ENCODE measurements around the gene GRID2. TPM values are rescaled to one million over a fixed set of nuclear protein-coding genes. Genes with fewer than 3 reads are reported as not detected.

Gene GRID2
- total and polyA plus RNA-seq, 8 donors, result 0.39 TPM; not detected in 7

DNA sequence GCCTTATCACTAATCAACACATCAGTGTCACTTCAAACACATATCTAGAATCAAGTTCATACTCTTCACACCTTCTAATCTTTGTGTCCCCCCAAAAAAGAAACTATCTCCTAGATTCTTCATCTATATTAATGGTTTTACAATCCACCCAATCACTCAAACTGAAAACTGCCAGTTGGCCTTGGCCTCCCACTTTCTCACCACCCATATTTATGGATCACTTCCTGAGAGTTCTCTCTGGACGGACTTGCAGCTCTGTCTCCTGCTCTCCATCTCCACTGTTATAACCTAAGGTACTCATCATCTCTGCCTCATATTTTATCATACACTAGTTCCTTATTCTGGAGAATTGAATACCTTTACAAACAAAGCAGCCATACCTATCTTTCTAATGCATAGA, 1418.7 kb downstream of the GRID2 start:
- Histone ChIP-seq H3K4me1 (no peaks in the 10 kb centered on the region), H3K27ac (no peak overlapping the region), H3K4me3 (no peak overlapping the region), H3K27me3 (no peaks in the 10 kb centered on the region), H3K9me3 (no peaks in the 10 kb centered on the region), H3K36me3 (no peaks in the 10 kb centered on the region)
- intact Hi-C loops (cut with DNase I), result no loop called here
- ATAC-seq, result no peak
- TF ChIP-seq, protein P1, sequence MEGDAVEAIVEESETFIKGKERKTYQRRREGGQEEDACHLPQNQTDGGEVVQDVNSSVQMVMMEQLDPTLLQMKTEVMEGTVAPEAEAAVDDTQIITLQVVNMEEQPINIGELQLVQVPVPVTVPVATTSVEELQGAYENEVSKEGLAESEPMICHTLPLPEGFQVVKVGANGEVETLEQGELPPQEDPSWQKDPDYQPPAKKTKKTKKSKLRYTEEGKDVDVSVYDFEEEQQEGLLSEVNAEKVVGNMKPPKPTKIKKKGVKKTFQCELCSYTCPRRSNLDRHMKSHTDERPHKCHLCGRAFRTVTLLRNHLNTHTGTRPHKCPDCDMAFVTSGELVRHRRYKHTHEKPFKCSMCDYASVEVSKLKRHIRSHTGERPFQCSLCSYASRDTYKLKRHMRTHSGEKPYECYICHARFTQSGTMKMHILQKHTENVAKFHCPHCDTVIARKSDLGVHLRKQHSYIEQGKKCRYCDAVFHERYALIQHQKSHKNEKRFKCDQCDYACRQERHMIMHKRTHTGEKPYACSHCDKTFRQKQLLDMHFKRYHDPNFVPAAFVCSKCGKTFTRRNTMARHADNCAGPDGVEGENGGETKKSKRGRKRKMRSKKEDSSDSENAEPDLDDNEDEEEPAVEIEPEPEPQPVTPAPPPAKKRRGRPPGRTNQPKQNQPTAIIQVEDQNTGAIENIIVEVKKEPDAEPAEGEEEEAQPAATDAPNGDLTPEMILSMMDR (IDR thresholded peaks at IDR 0.05), result no peak
- DNase-seq, result no peak
- WGBS, 2 donors, result 66 to 70% methylated on average over 1 of the region's 1 CpG
- no peak for FAIRE-seq

DNA sequence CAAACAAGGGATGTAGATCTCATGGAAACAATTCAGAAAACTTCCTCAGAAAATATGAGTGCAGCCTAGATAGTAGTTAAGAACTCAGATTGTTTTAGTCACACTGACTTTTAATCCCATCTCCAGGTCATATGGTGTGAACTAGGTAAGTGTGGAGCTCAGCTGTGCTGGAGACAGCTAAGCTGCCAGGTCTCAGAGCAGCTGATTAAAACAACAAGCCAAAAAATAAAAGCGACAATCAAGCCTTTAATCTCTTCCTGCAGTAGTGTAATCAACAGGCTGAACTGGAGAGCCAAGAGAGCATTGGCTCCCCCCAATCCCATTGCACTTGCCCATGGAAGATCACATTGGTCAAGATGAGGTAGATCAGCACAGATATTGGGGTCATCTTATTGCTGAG, 1426.5 kb downstream of the GRID2 start:
- Histone ChIP-seq H3K36me3 (no peaks in the 10 kb centered on the region), H3K9me3 (no peaks in the 10 kb centered on the region), H3K4me3 (no peak overlapping the region), H3K27me3 (no peaks in the 10 kb centered on the region), H3K4me1 (no peaks in the 10 kb centered on the region), H3K27ac (no peak overlapping the region)
- ATAC-seq (peak in 2 of 4 donors; percentile 25 to 36), FAIRE-seq (no peak), DNase-seq (no peak)
- intact Hi-C loops (cut with DNase I), result no loop called here
- TF ChIP-seq, protein P1 (IDR thresholded peaks at IDR 0.05), result no peak
- WGBS, 2 donors, result 64 to 65% methylated on average over 1 of the region's 1 CpG

DNA sequence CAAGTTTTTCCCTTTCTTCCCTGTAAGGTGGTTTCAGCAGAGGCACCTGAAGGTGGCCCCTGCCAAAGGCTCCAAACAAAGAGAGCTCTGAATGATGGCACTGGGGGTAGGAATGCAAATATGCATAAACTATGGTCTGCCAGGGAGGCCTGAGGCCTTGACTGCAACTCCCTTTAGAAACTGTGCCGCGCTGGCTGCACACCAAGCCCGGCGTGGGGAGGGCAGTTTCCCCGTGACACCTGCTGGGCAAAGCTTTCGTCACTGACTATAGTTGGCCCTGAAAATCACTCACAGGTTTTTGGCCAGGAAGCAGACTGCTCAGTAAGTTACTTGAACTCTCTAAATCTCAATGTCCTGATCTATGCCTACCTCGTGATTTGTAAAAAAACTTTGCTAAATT, 1427.0 kb downstream of the GRID2 start:
- DNase-seq (peak in 3 of 6 donors; percentile 13 to 41 (median 26)), ATAC-seq (peak; percentile 25 to 81 (median 56)), FAIRE-seq (no peak)
- no peak overlapping the region for H3K27ac ChIP-seq
- H3K4me1 ChIP-seq, result no peaks in the 10 kb centered on the region
- no peaks in the 10 kb centered on the region for H3K36me3 ChIP-seq
- H3K9me3 ChIP-seq, result no peaks in the 10 kb centered on the region
- 69 to 79% methylated on average over 7 of the region's 7 CpGs for WGBS, 2 donors
- H3K27me3 ChIP-seq, result no peaks in the 10 kb centered on the region
- intact Hi-C loops (cut with DNase I), result no loop called here
- TF ChIP-seq, protein P1 (IDR thresholded peaks at IDR 0.05), result no peak
- H3K4me3 ChIP-seq, result no peak overlapping the region

DNA sequence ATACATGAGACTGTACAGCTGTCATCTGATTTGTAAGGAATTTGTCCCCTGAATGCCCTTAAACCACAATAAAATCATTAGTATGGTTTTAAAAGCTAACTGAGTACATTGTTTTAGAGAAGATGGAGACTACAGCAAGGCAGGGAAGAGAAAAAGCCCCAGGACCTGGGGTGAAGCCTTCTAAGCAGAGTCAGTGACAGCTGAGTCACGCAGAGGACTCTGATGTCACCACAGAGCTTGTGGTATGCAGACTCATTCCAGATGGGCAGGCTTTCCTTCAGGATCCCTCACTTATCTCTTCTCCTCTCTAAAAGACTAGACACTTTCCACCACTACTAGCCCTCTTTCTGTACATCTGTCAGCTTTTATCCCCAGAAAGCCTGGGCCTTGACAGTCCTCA, 1427.7 kb downstream of the GRID2 start:
- Histone ChIP-seq H3K9me3 (no peaks in the 10 kb centered on the region), H3K36me3 (no peaks in the 10 kb centered on the region), H3K27me3 (no peaks in the 10 kb centered on the region), H3K4me3 (no peak overlapping the region), H3K27ac (no peak overlapping the region), H3K4me1 (no peaks in the 10 kb centered on the region)
- FAIRE-seq (no peak), DNase-seq (no peak), ATAC-seq (peak in 1 of 4 donors; percentile 40)
- intact Hi-C loops (cut with DNase I), result no loop called here
- WGBS, 2 donors, result 56 to 62% methylated on average over 1 of the region's 1 CpG
- TF ChIP-seq, protein P1 (IDR thresholded peaks at IDR 0.05), result no peak

DNA sequence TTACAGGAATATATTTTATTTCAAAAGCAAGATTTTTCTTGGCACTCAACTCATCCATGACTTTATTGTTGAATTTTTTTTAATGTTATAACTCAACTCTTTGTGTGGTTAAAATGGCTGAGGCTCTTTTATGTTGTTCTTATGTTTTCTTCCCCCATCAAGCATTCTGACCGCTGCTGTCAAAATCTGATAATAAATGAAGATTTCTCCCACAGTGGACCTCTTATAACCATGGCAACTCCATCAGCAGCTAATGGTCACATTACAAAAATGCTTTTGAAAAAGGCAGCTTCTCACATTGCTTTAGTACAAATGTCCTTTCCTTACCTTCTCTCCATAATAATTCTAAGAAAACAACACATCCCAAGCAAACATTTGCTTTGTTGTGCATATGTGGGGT, 1428.7 kb downstream of the GRID2 start:
- ATAC-seq (no peak), DNase-seq (no peak), FAIRE-seq (no peak)
- TF ChIP-seq, protein P1 (IDR thresholded peaks at IDR 0.05), result no peak
- no peaks in the 10 kb centered on the region for H3K9me3 ChIP-seq
- WGBS, 2 donors, result 48 to 57% methylated on average over 1 of the region's 1 CpG
- no peaks in the 10 kb centered on the region for H3K4me1 ChIP-seq
- no peaks in the 10 kb centered on the region for H3K36me3 ChIP-seq
- H3K27ac ChIP-seq, result no peak overlapping the region
- no peaks in the 10 kb centered on the region for H3K27me3 ChIP-seq
- intact Hi-C loops (cut with DNase I), result no loop called here
- no peak overlapping the region for H3K4me3 ChIP-seq
